GM10847 (cell line): ENCODE results near the gene CNGB1.

ENCODE experiments used
- POLR2A ChIP-seq: IDR thresholded peaks from 2 replicates; pipeline ENCODE4 v1.6.1; 2011; ENCODE audit not compliant: insufficient read length; ENCODE audit errors: extremely low read depth

Gene CNGB1

GRCh38 chr16:57999366-57999970 is 28.5 kb upstream of the CNGB1 start:
- TF ChIP-seq POLR2A, result no peak

- TF ChIP-seq POLR2A, result no peak
Measured at GRCh38 chr16:57998992-57999365, 28.1 kb upstream of the CNGB1 start.

- no peak for TF ChIP-seq POLR2A
Measured at GRCh38 chr16:57998486-57998885, 27.6 kb upstream of the CNGB1 start.

- no peak for TF ChIP-seq POLR2A
Measured at GRCh38 chr16:57997528-57998265, 26.8 kb upstream of the CNGB1 start.

GRCh38 chr16:57997176-57997527 is 26.2 kb upstream of the CNGB1 start:
- no peak for TF ChIP-seq POLR2A

GRCh38 chr16:57996406-57997175 is 25.7 kb upstream of the CNGB1 start:
- TF ChIP-seq POLR2A, result no peak

- TF ChIP-seq POLR2A, result no peak
Measured at GRCh38 chr16:57995721-57996405, 24.9 kb upstream of the CNGB1 start.

- TF ChIP-seq POLR2A, result no peak
Measured at GRCh38 chr16:57994778-57995177, 23.9 kb upstream of the CNGB1 start.

GRCh38 chr16:57994361-57994760 is 23.4 kb upstream of the CNGB1 start:
- no peak for TF ChIP-seq POLR2A

- TF ChIP-seq POLR2A, result no peak
Measured at GRCh38 chr16:57993897-57994296, 23.0 kb upstream of the CNGB1 start.

- TF ChIP-seq POLR2A, result no peak
Measured at GRCh38 chr16:57993438-57993837, 22.5 kb upstream of the CNGB1 start.

- TF ChIP-seq POLR2A, result no peak
Measured at GRCh38 chr16:57992084-57992483, 21.2 kb upstream of the CNGB1 start.

- no peak for TF ChIP-seq POLR2A
Measured at GRCh38 chr16:57991551-57992059, 20.7 kb upstream of the CNGB1 start.

GRCh38 chr16:57988929-57989328 is 18.0 kb upstream of the CNGB1 start:
- no peak for TF ChIP-seq POLR2A

GRCh38 chr16:57987441-57988177 is 16.7 kb upstream of the CNGB1 start:
- no peak for TF ChIP-seq POLR2A
